ENCODE data around the gene ANKAR. TPM values are rescaled to one million over a fixed set of nuclear protein-coding genes. Genes with fewer than 3 reads are reported as not detected.
A peak's percentile ranks its signal among the peaks of the same experiment; 100 is the strongest.
"Not testable (repeated sequence)": the region's sequence is repeated elsewhere in the genome, so short reads cannot be mapped to it uniquely, and the experiment has no call there.

ANKAR gene
- total RNA-seq, 4 donors from 2014 or later = 14.1 to 40.2 (median 24.2) TPM

DNA sequence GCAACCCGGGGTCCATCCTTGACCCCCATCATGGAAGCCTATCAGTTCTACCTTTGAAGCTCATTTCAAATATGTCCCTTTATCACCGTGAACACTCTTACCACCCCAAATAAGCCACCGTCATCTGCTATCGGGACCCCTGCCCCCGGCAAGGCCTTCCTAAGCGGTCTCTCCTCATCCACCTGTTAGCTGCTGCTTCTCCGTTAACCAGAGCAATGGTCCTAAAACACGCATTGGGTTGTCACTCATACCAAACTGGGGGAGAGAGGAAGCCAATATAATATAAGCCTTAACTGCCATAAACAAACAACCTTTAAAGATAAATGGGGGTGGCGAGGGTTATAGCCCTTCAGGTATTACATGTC, 12.5 kb upstream of the ANKAR start:
- peaks cover 0 to 5% of the 10 kb centered on the region in 2 donors for H3K36me3 ChIP-seq
- intact Hi-C loops (cut with DNase I) = loop anchor here (5.0 to 10.0 kb wide), 2 partner anchors 35 to 123 kb away; partner anchors contain the start of genes ORMDL1 and PMS1
- H3K27ac ChIP-seq = peak overlapping the region in 1 of 3 donors; percentile 92
- 10% methylated on average over 9 of the region's 9 CpGs for WGBS, 2 donors
- H3K4me1 ChIP-seq = peaks cover 7 to 17% of the 10 kb centered on the region in 2 donors
- H3K9me3 ChIP-seq = no peaks in the 10 kb centered on the region
- TF ChIP-seq POLR2A (IDR thresholded peaks at IDR 0.05) = no peak
- TF ChIP-seq, protein P1, sequence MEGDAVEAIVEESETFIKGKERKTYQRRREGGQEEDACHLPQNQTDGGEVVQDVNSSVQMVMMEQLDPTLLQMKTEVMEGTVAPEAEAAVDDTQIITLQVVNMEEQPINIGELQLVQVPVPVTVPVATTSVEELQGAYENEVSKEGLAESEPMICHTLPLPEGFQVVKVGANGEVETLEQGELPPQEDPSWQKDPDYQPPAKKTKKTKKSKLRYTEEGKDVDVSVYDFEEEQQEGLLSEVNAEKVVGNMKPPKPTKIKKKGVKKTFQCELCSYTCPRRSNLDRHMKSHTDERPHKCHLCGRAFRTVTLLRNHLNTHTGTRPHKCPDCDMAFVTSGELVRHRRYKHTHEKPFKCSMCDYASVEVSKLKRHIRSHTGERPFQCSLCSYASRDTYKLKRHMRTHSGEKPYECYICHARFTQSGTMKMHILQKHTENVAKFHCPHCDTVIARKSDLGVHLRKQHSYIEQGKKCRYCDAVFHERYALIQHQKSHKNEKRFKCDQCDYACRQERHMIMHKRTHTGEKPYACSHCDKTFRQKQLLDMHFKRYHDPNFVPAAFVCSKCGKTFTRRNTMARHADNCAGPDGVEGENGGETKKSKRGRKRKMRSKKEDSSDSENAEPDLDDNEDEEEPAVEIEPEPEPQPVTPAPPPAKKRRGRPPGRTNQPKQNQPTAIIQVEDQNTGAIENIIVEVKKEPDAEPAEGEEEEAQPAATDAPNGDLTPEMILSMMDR (IDR thresholded peaks at IDR 0.05) = no peak
- H3K4me3 ChIP-seq (replicated peaks in 1 of 3) = peak overlapping the region; percentile 51 to 76 (median 62)
- H3K27me3 ChIP-seq = no peaks in the 10 kb centered on the region
- DNase-seq = no peak

DNA sequence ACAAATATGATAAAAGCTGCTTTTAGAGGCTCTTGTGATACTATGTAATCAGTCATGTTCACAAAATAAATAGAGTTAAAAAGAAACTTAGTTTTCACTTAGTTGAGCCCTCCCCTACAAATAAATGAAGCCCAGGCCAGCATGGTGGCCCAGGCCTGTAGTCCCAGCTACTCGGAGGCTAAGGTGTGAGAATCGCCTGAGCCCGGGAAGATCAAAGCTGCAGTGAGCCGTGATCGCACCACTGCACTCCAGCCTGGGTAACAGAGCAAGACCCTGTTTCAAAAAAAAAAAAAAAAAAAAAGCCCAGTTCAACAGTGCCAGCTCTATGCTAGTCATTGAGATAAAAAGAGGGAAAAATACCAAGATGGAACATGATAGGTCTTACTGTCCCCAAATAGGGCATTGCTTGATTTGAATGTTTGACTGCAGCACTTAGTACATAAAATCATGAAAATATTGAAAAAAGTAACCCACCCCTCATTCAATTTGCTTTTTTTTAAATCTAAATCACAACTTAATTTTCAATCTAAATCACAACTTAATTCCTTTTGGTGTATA, 11.7 kb upstream of the ANKAR start:
- TF ChIP-seq POLR2A (IDR thresholded peaks at IDR 0.05) = no peak
- TF ChIP-seq, protein P1 (IDR thresholded peaks at IDR 0.05) = no peak
- 26 to 41% methylated on average over 5 of the region's 5 CpGs for WGBS, 2 donors
- intact Hi-C loops (cut with DNase I) = loop anchor here (5.0 to 10.0 kb wide), 2 partner anchors 35 to 122 kb away; partner anchors contain the start of genes ORMDL1 and PMS1
- H3K9me3 ChIP-seq = no peaks in the 10 kb centered on the region
- H3K27ac ChIP-seq = no peak overlapping the region
- H3K4me3 ChIP-seq (replicated peaks in 1 of 3) = peak overlapping the region in 1 of 3 donors; percentile 76
- H3K4me1 ChIP-seq = peaks cover 7 to 17% of the 10 kb centered on the region in 2 donors
- DNase-seq = peak; percentile 31 to 53
- peaks cover 0 to 9% of the 10 kb centered on the region in 2 donors for H3K36me3 ChIP-seq
- H3K27me3 ChIP-seq = no peaks in the 10 kb centered on the region

DNA sequence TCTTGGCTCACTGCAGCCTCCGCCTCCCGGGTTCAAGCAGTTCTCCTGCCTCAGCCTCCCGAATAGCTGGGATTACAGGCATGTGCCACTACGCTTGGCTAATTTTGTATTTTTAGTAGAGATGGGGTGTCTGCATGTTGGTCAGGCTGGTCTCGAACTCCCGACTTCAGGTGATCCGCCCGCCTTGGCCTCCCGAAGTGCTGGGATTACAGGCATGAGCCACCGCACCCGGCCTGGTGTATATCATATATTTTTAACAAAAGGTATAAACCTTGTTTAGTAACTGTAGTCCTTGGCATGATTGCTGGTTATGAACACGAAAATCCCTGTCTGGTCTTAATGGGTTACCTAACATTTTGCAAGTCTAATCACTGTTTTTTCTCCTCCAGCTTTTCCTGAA, 11.2 kb upstream of the ANKAR start:
- WGBS, 2 donors = 92 to 97% methylated on average over 12 of the region's 12 CpGs
- H3K27ac ChIP-seq; H3K4me3 ChIP-seq (replicated peaks in 1 of 3); H3K9me3 ChIP-seq; DNase-seq; H3K27me3 ChIP-seq: not testable (repeated sequence)
- Histone ChIP-seq H3K4me1 (peaks cover 7 to 17% of the 10 kb centered on the region in 2 donors), H3K36me3 (peaks cover 1 to 13% of the 10 kb centered on the region in 2 donors)
- intact Hi-C loops (cut with DNase I) = loop anchor here (5.0 to 10.0 kb wide), 2 partner anchors 34 to 121 kb away; partner anchors contain the start of genes ORMDL1 and PMS1

DNA sequence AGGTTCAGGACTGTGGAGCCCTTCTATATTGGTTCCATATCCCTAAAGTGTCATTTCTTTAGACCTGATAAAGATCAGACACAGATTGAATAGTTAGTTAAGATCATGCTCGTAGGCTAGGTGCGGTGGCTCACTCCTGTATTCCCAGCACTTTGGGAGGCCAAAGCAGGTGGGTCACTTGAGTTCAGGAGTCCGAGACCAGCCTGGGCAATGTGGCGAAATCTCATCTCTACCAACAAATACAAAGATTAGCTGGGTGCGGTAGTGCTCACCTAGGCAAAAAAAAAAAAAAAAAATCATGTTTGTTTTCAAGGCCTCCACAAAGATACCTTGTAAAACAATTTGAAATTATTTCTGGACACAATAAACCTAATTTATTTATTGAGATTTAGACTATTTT, 4.6 kb upstream of the ANKAR start:
- WGBS, 2 donors = 95 to 99% methylated on average over 5 of the region's 5 CpGs
- Histone ChIP-seq H3K27me3 (no peaks in the 10 kb centered on the region), H3K4me3 (replicated peaks in 1 of 3) (no peak overlapping the region), H3K4me1 (peaks cover 0 to 4% of the 10 kb centered on the region in 2 donors), H3K36me3 (peaks cover 9 to 21% of the 10 kb centered on the region in 2 donors), H3K9me3 (no peaks in the 10 kb centered on the region), H3K27ac (no peak overlapping the region)
- no peak for TF ChIP-seq POLR2A (IDR thresholded peaks at IDR 0.05)
- TF ChIP-seq, protein P1 (IDR thresholded peaks at IDR 0.05) = no peak
- no peak for DNase-seq
- intact Hi-C loops (cut with DNase I) = loop anchor here (10.0 kb wide), 1 partner anchor 115 kb away; the partner anchor contains the start of genes ORMDL1 and PMS1

DNA sequence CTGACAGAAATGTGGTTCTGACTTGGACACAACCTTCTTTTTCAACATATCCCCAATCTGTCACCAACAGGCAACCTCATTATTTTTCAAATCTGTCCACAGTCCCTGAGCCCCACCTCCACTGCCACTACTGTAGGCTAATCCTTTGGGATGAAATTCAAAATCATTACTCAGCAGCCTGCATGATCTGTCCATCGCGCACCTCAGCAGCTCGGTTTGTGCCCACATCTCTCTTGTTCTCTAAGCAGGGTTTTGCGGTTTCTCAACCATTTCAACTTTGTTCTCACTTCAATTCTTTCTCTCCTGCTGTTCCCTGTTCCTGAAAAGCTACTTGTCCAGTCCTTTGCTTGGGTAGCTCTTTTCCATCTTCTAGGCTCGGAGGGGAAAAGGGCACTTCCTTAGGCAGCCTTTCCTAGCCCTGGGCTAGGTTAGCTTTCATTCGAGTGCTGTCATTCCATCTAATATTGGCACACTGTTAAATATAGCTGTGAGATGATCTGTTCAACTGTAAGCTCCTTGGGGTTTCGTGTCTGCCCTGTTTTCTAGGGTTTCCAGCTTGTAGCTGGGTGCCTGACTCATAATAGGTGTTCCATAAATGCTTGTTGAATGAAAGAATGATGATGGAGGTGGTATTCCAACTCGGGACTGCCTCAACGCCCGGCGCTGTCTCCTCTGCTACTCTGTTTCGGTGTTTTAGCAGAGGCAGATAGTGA, 653 bp upstream of the ANKAR start:
- intact Hi-C loops (cut with DNase I) = no loop called here
- Histone ChIP-seq H3K9me3 (no peaks in the 10 kb centered on the region), H3K4me3 (replicated peaks in 1 of 3) (peak overlapping the region in 1 of 3 donors; percentile 42), H3K27me3 (no peaks in the 10 kb centered on the region), H3K27ac (peak overlapping the region; percentile 94 to 98 (median 96)), H3K4me1 (peaks cover 0 to 10% of the 10 kb centered on the region in 2 donors), H3K36me3 (peaks cover 2 to 8% of the 10 kb centered on the region in 2 donors)
- TF ChIP-seq POLR2A (IDR thresholded peaks at IDR 0.05) = no peak
- TF ChIP-seq, protein P1 (IDR thresholded peaks at IDR 0.05) = no peak
- no peak for DNase-seq
- 46 to 48% methylated on average over 12 of the region's 12 CpGs for WGBS, 2 donors
